Sigmoid colon (tissue), 7 donors: Measurements from ENCODE around the gene ASPHD1. TPM values are rescaled to one million over a fixed set of nuclear protein-coding genes. Genes with fewer than 3 reads are reported as not detected.

Experiments
- DNase-seq: peaks from one replicate; pipeline ENCODE4 v3.0.0-alpha.2; 2019
- H3K27ac ChIP-seq, 4 donors: fragments of 200-600 bp; sonication (generic); one replicate each; pipeline ENCODE4 v1.5.1; 2016 to 2019; ENCODE audit warnings: mild to moderate bottlenecking in 1 of 4
- H3K27me3 ChIP-seq, 3 donors: fragments of 200-600 bp; sonication (generic); one replicate each; pipeline ENCODE4 v1.5.1; 2019; ENCODE audit warnings: mild to moderate bottlenecking in 1 of 3
- H3K36me3 ChIP-seq, 4 donors: fragments of 200-600 bp; sonication (generic); one replicate each; pipeline ENCODE4 v1.5.1; 2016 to 2019
- H3K4me1 ChIP-seq, 4 donors: fragments of 200-600 bp; sonication (generic); one replicate each; pipeline ENCODE4 v1.5.1; 2017 to 2019
- H3K4me3 ChIP-seq, 4 donors: fragments of 200-600 bp; sonication (generic); one replicate each; pipeline ENCODE4 v1.5.1; 2017 to 2019; ENCODE audit warnings: mild to moderate bottlenecking in 2 of 4, moderate library complexity in 1 of 4
- H3K9me3 ChIP-seq, 4 donors: fragments of 200-600 bp in 3 of 4; sonication (generic) in 3 of 4; one replicate each; pipeline versions ENCODE4 v1.5.1 to v1.6.1; 2013 to 2019
- EP300 ChIP-seq, 4 donors: sonication (generic); formaldehyde crosslinking; IDR thresholded peaks; one replicate each; pipeline ENCODE4 v1.6.1; 2017; ENCODE audit warnings: antibody characterized with exemption in 4 of 4
- POLR2A ChIP-seq, 2 donors: fragments of 450-650 bp; IDR thresholded peaks; one replicate each; pipeline ENCODE4 v1.6.1; 2016; ENCODE audit warnings: antibody characterized with exemption in 2 of 2, mild to moderate bottlenecking in 2 of 2, moderate library complexity in 2 of 2
- POLR2AphosphoS5 ChIP-seq, 4 donors: sonication (generic); formaldehyde crosslinking; IDR thresholded peaks; one replicate each; pipeline ENCODE4 v1.6.1; 2017; ENCODE audit warnings: antibody characterized with exemption in 4 of 4
- WGBS, 2 donors: extraction: QIAGEN DNeasy Blood & Tissue Kit; methylation state at CpG; one replicate each; pipeline ENCODE4 v1.1.7; 2013; 5-methylcytosine and 5-hydroxymethylcytosine counted together
- intact Hi-C: fragments of 100-400 bp; cut with DNase I; formaldehyde crosslinking; loops from one replicate; pipeline ENCODE4 v1.15.1; 2023
- polyA plus RNA-seq, 3 donors: library from polyadenylated mRNA; stranded (reverse); fragments of 200-250 nt; gene quantifications; one replicate each; pipeline ENCODE4 v1.2.3, GENCODE V29; 2013
- total RNA-seq, 4 donors: library from RNA; depleted of rRNA; stranded (reverse); fragments of >200 nt; gene quantifications; one replicate each; pipeline ENCODE4 v1.1.0, GENCODE V29; 2016
- TF ChIP-seq, protein P1 (sequence below), 4 experiments: fragments of 450-650 bp in 3 of 4; fragments of 200-600 bp in 1 of 4; IDR thresholded peaks; one replicate each; pipeline ENCODE4 v1.5.1; 2016 to 2019; ENCODE audit warnings: antibody characterized with exemption in 4 of 4, mild to moderate bottlenecking in 3 of 4, moderate library complexity in 2 of 4
- donor health status: healthy with polysubstance abuse.
- donor health status: Bipolar disorder and iron deficiency.
- donor health status: healthy.

The ASPHD1 gene
- total and polyA plus RNA-seq, 7 donors, result 0.95 to 3.4 (median 2.3) TPM; not detected in 1

DNA sequence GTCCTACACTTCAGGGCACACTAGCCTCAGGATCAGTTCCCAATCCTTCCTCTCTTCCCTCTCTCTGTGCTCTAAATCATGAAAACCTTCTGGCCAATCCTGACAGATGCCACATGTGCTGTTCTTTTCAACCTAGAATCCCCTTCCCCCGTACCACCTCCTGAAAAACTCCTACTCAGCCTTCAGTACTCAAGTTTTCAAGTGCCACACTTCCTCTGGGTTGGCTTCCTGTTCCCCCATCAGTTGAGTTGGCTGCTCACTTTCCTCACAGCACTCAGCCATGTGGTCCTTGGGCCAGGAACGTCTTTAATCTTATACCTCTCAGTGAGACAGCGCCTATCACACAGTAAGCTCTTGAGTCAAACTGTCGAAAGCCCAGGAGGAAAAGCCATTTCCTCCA, 3.3 kb downstream of the ASPHD1 start:
- intact Hi-C loops, result no loop called here
- Histone ChIP-seq H3K36me3 (no peaks in the 10 kb centered on the region), H3K27me3 (peaks cover 4 to 11% (median 6%) of the 10 kb centered on the region in 3 donors), H3K4me1 (peaks cover 0 to 20% (median 13%) of the 10 kb centered on the region in 4 donors), H3K4me3 (no peak overlapping the region), H3K9me3 (no peaks in the 10 kb centered on the region), H3K27ac (no peak overlapping the region)
- 64 to 86% methylated on average over 4 of the region's 4 CpGs for WGBS, 2 donors
- TF ChIP-seq POLR2AphosphoS5 (IDR thresholded peaks at IDR 0.05), result no peak
- TF ChIP-seq, protein P1, sequence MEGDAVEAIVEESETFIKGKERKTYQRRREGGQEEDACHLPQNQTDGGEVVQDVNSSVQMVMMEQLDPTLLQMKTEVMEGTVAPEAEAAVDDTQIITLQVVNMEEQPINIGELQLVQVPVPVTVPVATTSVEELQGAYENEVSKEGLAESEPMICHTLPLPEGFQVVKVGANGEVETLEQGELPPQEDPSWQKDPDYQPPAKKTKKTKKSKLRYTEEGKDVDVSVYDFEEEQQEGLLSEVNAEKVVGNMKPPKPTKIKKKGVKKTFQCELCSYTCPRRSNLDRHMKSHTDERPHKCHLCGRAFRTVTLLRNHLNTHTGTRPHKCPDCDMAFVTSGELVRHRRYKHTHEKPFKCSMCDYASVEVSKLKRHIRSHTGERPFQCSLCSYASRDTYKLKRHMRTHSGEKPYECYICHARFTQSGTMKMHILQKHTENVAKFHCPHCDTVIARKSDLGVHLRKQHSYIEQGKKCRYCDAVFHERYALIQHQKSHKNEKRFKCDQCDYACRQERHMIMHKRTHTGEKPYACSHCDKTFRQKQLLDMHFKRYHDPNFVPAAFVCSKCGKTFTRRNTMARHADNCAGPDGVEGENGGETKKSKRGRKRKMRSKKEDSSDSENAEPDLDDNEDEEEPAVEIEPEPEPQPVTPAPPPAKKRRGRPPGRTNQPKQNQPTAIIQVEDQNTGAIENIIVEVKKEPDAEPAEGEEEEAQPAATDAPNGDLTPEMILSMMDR (IDR thresholded peaks at IDR 0.05), result no peak
- TF ChIP-seq POLR2A (IDR thresholded peaks at IDR 0.05), result no peak
- TF ChIP-seq EP300 (IDR thresholded peaks at IDR 0.05), result no peak
- DNase-seq, result no peak

DNA sequence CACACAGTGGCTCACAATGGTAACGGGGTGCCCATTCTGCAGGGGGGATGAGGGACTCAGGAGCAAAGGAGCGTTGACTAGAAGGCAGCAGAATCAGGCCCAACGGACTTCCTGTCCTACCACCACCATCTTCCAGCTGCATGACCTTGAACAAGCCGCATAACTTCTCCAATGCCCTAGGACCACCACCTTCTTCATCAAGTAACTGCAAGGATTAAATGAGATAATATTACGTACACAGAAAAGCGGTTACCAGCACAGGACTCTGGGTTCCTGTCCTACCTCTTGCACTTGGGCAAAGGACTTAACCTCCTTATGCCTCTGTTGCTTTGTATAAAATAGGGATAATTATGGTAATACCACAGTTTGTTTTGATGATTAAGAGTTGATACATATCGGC, 4.7 kb downstream of the ASPHD1 start:
- intact Hi-C loops, result no loop called here
- 94 to 95% methylated on average over 7 of the region's 7 CpGs for whole genome bisulfite sequencing, 2 donors
- no peak for DNase-seq

DNA sequence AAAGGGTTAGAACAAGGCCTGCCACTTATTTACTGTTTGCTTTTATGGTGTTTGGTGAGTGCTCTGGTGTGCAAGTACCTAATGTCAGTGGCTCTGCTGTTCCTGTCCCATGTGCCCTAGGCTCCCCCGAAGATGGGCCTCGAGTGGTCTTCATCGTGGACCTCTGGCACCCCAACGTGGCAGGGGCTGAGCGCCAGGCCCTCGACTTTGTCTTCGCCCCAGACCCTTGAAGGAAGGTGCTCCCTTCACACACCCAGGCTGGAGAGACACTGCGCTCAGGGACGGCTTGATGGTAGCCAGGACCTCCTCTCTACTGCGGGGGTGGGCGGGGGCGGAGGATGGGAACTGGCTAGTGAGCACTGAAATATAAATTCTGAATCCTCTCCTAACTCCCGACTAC, 5.4 kb downstream of the ASPHD1 start:
- TF ChIP-seq, protein P1 (IDR thresholded peaks at IDR 0.05), result no peak
- TF ChIP-seq POLR2AphosphoS5 (IDR thresholded peaks at IDR 0.05), result no peak
- no peak overlapping the region for H3K4me3 ChIP-seq
- H3K4me1 ChIP-seq, result peaks cover 0 to 4% (median 2%) of the 10 kb centered on the region in 4 donors
- H3K27ac ChIP-seq, result no peak overlapping the region
- no peaks in the 10 kb centered on the region for H3K36me3 ChIP-seq
- intact Hi-C loops, result no loop called here
- no peaks in the 10 kb centered on the region for H3K9me3 ChIP-seq
- H3K27me3 ChIP-seq, result no peaks in the 10 kb centered on the region
- 84 to 90% methylated on average over 13 of the region's 13 CpGs for WGBS, 2 donors
- DNase-seq, result no peak

More for the DNA sequence above, 4.7 kb downstream of the ASPHD1 start:
- Histone ChIP-seq H3K27ac (no peak overlapping the region), H3K9me3 (no peaks in the 10 kb centered on the region), H3K4me1 (peaks cover 0 to 11% (median 9%) of the 10 kb centered on the region in 4 donors), H3K4me3 (no peak overlapping the region), H3K27me3 (no peaks in the 10 kb centered on the region), H3K36me3 (no peaks in the 10 kb centered on the region)
- TF ChIP-seq POLR2A (IDR thresholded peaks at IDR 0.05), result no peak
- TF ChIP-seq, protein P1 (IDR thresholded peaks at IDR 0.05), result no peak
- no peak for TF ChIP-seq EP300 (IDR thresholded peaks at IDR 0.05)
- TF ChIP-seq POLR2AphosphoS5 (IDR thresholded peaks at IDR 0.05), result no peak

DNA sequence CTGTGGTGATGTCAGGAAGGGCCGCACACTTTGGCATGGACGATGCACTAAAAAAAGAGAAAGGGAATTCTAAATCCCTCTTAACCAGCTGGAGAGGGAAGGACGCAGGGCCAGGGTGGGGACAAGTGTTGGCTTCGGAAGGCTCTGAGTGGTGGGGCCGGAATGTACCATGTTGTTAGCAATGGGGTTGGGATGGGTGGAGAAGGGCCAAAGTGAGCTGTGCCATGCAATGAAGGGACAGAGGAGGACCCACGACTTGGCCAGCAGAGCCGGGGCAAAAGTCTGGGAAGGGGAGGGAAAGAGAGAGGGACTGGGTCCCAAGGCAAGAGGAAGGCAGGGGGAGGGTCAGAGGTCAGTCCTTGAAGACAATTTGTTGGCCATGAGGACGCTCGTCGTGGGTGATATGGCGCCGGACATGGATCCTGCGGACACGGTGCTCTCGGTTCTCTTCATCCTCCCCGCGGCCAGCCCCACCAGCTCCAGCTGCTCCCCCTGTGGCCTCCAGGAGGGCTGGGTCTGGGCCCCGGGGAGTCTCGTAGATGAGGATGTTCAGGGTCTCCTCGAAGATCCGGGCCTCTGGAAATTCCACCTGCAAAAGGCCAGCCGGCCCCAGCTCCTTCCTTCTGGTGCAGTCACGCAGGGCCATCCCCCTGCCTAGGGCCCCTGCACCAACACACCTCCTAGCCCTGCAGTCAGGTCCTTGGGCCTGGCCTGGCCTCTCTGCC, 6.4 kb downstream of the ASPHD1 start:
- no peaks in the 10 kb centered on the region for H3K4me1 ChIP-seq
- no peaks in the 10 kb centered on the region for H3K36me3 ChIP-seq
- no peaks in the 10 kb centered on the region for H3K9me3 ChIP-seq
- H3K27me3 ChIP-seq, result no peaks in the 10 kb centered on the region
- no peak for TF ChIP-seq POLR2A (IDR thresholded peaks at IDR 0.05)
- no peak overlapping the region for H3K4me3 ChIP-seq
- WGBS, 2 donors, result 90 to 91% methylated on average over 23 of the region's 23 CpGs
- intact Hi-C loops, result no loop called here
- no peak for DNase-seq
- H3K27ac ChIP-seq, result no peak overlapping the region

DNA sequence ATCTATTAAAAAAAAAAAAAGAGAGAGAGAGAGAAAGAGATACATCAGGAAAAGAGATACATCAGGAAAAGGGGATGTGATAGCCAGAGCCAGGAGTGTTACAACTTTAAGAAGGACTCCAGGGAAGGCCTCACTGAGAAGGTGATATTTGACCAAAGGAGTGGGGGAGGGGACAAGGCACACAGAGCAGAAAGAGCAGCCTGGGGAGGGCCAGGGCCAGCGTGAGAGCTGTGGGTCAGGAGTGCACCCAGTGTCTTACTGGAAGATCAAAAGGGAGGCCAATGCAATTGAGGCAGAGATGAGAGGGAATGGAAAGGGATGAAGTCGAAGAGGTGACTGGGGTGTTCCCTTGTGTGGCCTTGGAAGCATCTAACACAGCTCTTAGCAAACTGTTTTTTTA, 7.7 kb downstream of the ASPHD1 start:
- no peaks in the 10 kb centered on the region for H3K27me3 ChIP-seq
- H3K4me3 ChIP-seq, result no peak overlapping the region
- no peaks in the 10 kb centered on the region for H3K4me1 ChIP-seq
- intact Hi-C loops, result no loop called here
- H3K9me3 ChIP-seq, result no peaks in the 10 kb centered on the region
- TF ChIP-seq POLR2AphosphoS5 (IDR thresholded peaks at IDR 0.05) (no peak), EP300 (IDR thresholded peaks at IDR 0.05) (no peak), POLR2A (IDR thresholded peaks at IDR 0.05) (no peak)
- TF ChIP-seq, protein P1 (IDR thresholded peaks at IDR 0.05), result no peak
- 80 to 81% methylated on average over 2 of the region's 2 CpGs for WGBS, 2 donors
- H3K27ac ChIP-seq, result no peak overlapping the region
- H3K36me3 ChIP-seq, result no peaks in the 10 kb centered on the region
- no peak for DNase-seq
